ENCODE data around the gene TTC7B. TPM values are rescaled to one million over a fixed set of nuclear protein-coding genes. Genes with fewer than 3 reads are reported as not detected.

Gene TTC7B
- total and polyA plus RNA-seq, 9 of the 15 experiments (the other 6 are each of a cell fraction or from before 2014, with no cell fraction given): 2.2 to 77.2 (median 36.7) TPM

GRCh38 chr14:90739318-90740068 is 76.7 kb downstream of the TTC7B start:
- Histone ChIP-seq H3K27me3 (ENCODE audit: control insufficient read depth in 2 of 2, insufficient read depth in 2 of 2, low read length in 2 of 2) (no peaks in the 10 kb centered on the region), H3K4me1 (replicated peaks in 1 of 2; ENCODE audit: control insufficient read depth in 2 of 2, insufficient read depth in 2 of 2, low read length in 2 of 2) (no peaks in the 10 kb centered on the region), H3K4me2 (ENCODE audit: insufficient read depth, low read length) (no peak overlapping the region), H3K9me3 (replicated peaks; ENCODE audit: control insufficient read depth, insufficient read depth, low read depth, low read length) (no peaks in the 10 kb centered on the region), H3K27ac (ENCODE audit: extremely low read depth, low read depth, low read length) (no peak overlapping the region), H4K20me1 (replicated peaks; ENCODE audit: control insufficient read depth, insufficient read depth, low read length) (no peaks in the 10 kb centered on the region), H3K36me3 (ENCODE audit: control insufficient read depth, insufficient read depth, low read length) (peaks cover 9% of the 10 kb centered on the region; the same call in 1 of the 3 replicates), H2AFZ (ENCODE audit: low read depth, low read length) (no peak overlapping the region), H3K79me2 (ENCODE audit: control insufficient read depth, insufficient read depth, low read length) (no peaks in the 10 kb centered on the region), H3K9me1 (ENCODE audit: control insufficient read depth, insufficient read depth, low read length) (no peaks in the 10 kb centered on the region), H3K4me3 (no peak overlapping the region), H3K9ac (ENCODE audit: insufficient read depth in 1 of 2, low read depth in 2 of 2, low read length in 2 of 2) (no peak overlapping the region)
- BruUV-seq (replicated peaks): no TSS peak
- in situ Hi-C loops (cut with MboI) (no loop called here), intact Hi-C loops (cut with micrococcal nuclease) (no loop called here)
- ChIA-PET POLR2A (no interaction called here), CTCF (ENCODE audit: low intra/inter-chr PET ratio) (no interaction called here)
- 82% methylated on average over 5 of the region's 6 CpGs for whole genome bisulfite sequencing (ENCODE audit: insufficient coverage, low coverage, missing lambda C conversion rate)
- DNase-seq (ENCODE audit: extremely low read depth in 1 of 4, low spot score in 3 of 4) (no peak), FAIRE-seq (no peak), ATAC-seq (no peak)
- TF ChIP-seq IRF2 (CRISPR knock-in tag; IDR thresholded peaks at IDR 0.05): no peak
- no peak for TF ChIP-seq SNIP1 (IDR thresholded peaks at IDR 0.05; ENCODE audit: low read depth)
- no peak for TF ChIP-seq E2F4 (CRISPR knock-in tag; IDR thresholded peaks at IDR 0.05; ENCODE audit: low read depth)
- TF ChIP-seq YY1 (IDR thresholded peaks at IDR 0.05; ENCODE audit: borderline replicate concordance in 1 of 3, control insufficient read depth in 1 of 3, extremely low read depth in 1 of 3, insufficient read depth in 3 of 3, insufficient read length in 1 of 3, insufficient replicate concordance in 2 of 3, low read depth in 1 of 3, low read length in 2 of 3): no peak
- TF ChIP-seq ETV6 (IDR thresholded peaks at IDR 0.05; ENCODE audit: borderline replicate concordance in 1 of 2, low read depth in 2 of 2, low read length in 1 of 2): no peak
- TF ChIP-seq ETV6 (CRISPR knock-in tag; IDR thresholded peaks at IDR 0.05; ENCODE audit: borderline replicate concordance): no peak
- no peak for TF ChIP-seq ETV5 (CRISPR knock-in tag; IDR thresholded peaks at IDR 0.05; ENCODE audit: low read depth)
- TF ChIP-seq ZNF197 (CRISPR knock-in tag; IDR thresholded peaks at IDR 0.05; ENCODE audit: low read depth): no peak
- TF ChIP-seq MITF (IDR thresholded peaks at IDR 0.05): no peak
- no peak for TF ChIP-seq ZNF586 (CRISPR knock-in tag; conservative IDR thresholded peaks at IDR 0.05)
- TF ChIP-seq PURB (CRISPR knock-in tag; IDR thresholded peaks at IDR 0.05; ENCODE audit: low read depth): no peak
- TF ChIP-seq RFX7 (CRISPR knock-in tag; IDR thresholded peaks at IDR 0.05): no peak
- TF ChIP-seq ZMIZ1 (IDR thresholded peaks at IDR 0.05; ENCODE audit: low read depth in 2 of 2, low read length in 2 of 2): no peak
- no peak for TF ChIP-seq TOE1 (IDR thresholded peaks at IDR 0.05; ENCODE audit: borderline replicate concordance)
- no peak for TF ChIP-seq TOE1 (CRISPR knock-in tag; IDR thresholded peaks at IDR 0.05; ENCODE audit: borderline replicate concordance, low read depth)

Measured in K562 (cell line).